Neural cell (in vitro differentiated cells): ENCODE measurements around the gene AFDN. TPM values are rescaled to one million over a fixed set of nuclear protein-coding genes. Genes with fewer than 3 reads are reported as not detected.

Source experiments
- H2AFZ ChIP-seq: fragments of 200-600, 300-800 bp; sonication (generic), shearing (Covaris generic); 2 replicates; pipeline ENCODE4 v1.6.0; 2014; ENCODE audit warnings: low read depth, mild to moderate bottlenecking, antibody characterized with exemption, low read length, moderate library complexity
- H3F3A ChIP-seq: fragments of 200-600 bp; shearing (Covaris generic); 2 replicates; pipeline ENCODE4 v1.6.1; 2016; ENCODE audit warnings: mild to moderate bottlenecking, moderate library complexity, mixed read lengths, antibody characterized with exemption, low read length; ENCODE audit not compliant: insufficient read depth, poor library complexity, severe bottlenecking
- H3K27ac ChIP-seq: fragments of 200-600, 300-800 bp; sonication (generic), shearing (Covaris generic); 2 replicates; pipeline ENCODE4 v1.5.1; 2014; ENCODE audit warnings: mild to moderate bottlenecking, low read length, moderate library complexity
- H3K27me3 ChIP-seq: fragments of 300-800, 200-600 bp; sonication (generic), shearing (Covaris generic); 2 replicates; pipeline ENCODE4 v1.6.0; 2014; ENCODE audit warnings: mild to moderate bottlenecking, low read depth, low read length, moderate library complexity; ENCODE audit not compliant: insufficient read depth
- H3K36me3 ChIP-seq: fragments of 300-800, 200-600 bp; sonication (generic), shearing (Covaris generic); 2 replicates; pipeline ENCODE4 v1.5.1; 2014; ENCODE audit warnings: mild to moderate bottlenecking, antibody characterized with exemption, low read length, moderate library complexity; ENCODE audit not compliant: insufficient read depth
- H3K4me2 ChIP-seq: fragments of 300-800, 200-600 bp; sonication (generic), shearing (Covaris generic); 2 replicates; pipeline ENCODE4 v1.6.0; 2014; ENCODE audit warnings: mild to moderate bottlenecking, low read length
- H3K4me3 ChIP-seq: fragments of 300-800, 200-600 bp; sonication (generic), shearing (Covaris generic); 2 replicates; pipeline ENCODE4 v1.5.1; 2014; ENCODE audit warnings: mild to moderate bottlenecking, low read length, moderate library complexity
- H3K79me2 ChIP-seq: fragments of 200-600 bp; shearing (Covaris generic); replicated peaks from 2 replicates; pipeline ENCODE4 v1.6.0; 2014; ENCODE audit warnings: mild to moderate bottlenecking, low read length, moderate library complexity; ENCODE audit not compliant: insufficient read depth
- H3K9ac ChIP-seq: fragments of 300-800, 200-600 bp; sonication (generic), shearing (Covaris generic); 2 replicates; pipeline ENCODE4 v1.6.1; 2016; ENCODE audit warnings: mild to moderate bottlenecking, low read length, mixed read lengths
- H3K9me2 ChIP-seq: fragments of 200-600 bp; shearing (Covaris generic); 2 replicates; pipeline ENCODE4 v1.6.1; 2016; ENCODE audit warnings: mild to moderate bottlenecking, low read length, mixed read lengths; ENCODE audit not compliant: insufficient read depth
- H3K9me3 ChIP-seq: fragments of 200-600, 300-800 bp; sonication (generic), shearing (Covaris generic); 2 replicates; pipeline ENCODE4 v1.6.1; 2016; ENCODE audit warnings: mild to moderate bottlenecking, mixed run types, low read length, moderate library complexity, mixed read lengths
- H4K20me1 ChIP-seq: fragments of 200-600 bp; shearing (Covaris generic); 2 replicates; pipeline ENCODE4 v1.6.1; 2016; ENCODE audit warnings: mild to moderate bottlenecking, mixed run types; ENCODE audit not compliant: insufficient read depth
- EP300 ChIP-seq: fragments of 450-650 bp; conservative IDR thresholded peaks from 2 replicates; pipeline ENCODE4 v1.6.1; 2014; ENCODE audit warnings: antibody characterized with exemption, mild to moderate bottlenecking, moderate library complexity; ENCODE audit not compliant: poor library complexity, severe bottlenecking
- EZH2 ChIP-seq: fragments of 200-600, 300-800 bp; shearing (Covaris generic), sonication (generic); IDR thresholded peaks from 2 replicates; pipeline ENCODE4 v1.6.1; 2014; ENCODE audit warnings: antibody characterized with exemption, low read length, borderline replicate concordance, mild to moderate bottlenecking; ENCODE audit not compliant: insufficient read depth, poor library complexity, severe bottlenecking
- MXI1 ChIP-seq: fragments of 450-650 bp; conservative IDR thresholded peaks from 2 replicates; pipeline ENCODE4 v1.6.1; 2014; ENCODE audit warnings: antibody characterized with exemption, mild to moderate bottlenecking; ENCODE audit not compliant: poor library complexity, severe bottlenecking
- POLR2AphosphoS5 ChIP-seq: IDR thresholded peaks from 2 replicates; pipeline ENCODE4 v1.6.1; 2012
- RAD21 ChIP-seq: fragments of 450-650 bp; conservative IDR thresholded peaks from 2 replicates; pipeline ENCODE4 v1.6.1; 2014; ENCODE audit warnings: antibody characterized with exemption, mild to moderate bottlenecking, moderate library complexity
- SMC3 ChIP-seq: fragments of 450-650 bp; conservative IDR thresholded peaks from 2 replicates; pipeline ENCODE4 v1.6.1; 2014; ENCODE audit warnings: antibody characterized with exemption, mild to moderate bottlenecking, moderate library complexity; ENCODE audit not compliant: poor library complexity
- TAF1 ChIP-seq: IDR thresholded peaks from 2 replicates; pipeline ENCODE4 v1.6.1; 2012; ENCODE audit warnings: low read depth
- polyA plus RNA-seq: library from polyadenylated mRNA; depleted of rRNA; stranded (reverse); fragments of >200 nt; gene quantifications from 2 replicates; pipeline ENCODE4 v1.2.3, GENCODE V29; 2014
- TF ChIP-seq, protein P1 (sequence below): fragments of 450-650 bp; IDR thresholded peaks from 2 replicates; pipeline ENCODE4 v1.5.1; 2014; ENCODE audit warnings: antibody characterized with exemption, mild to moderate bottlenecking, moderate library complexity; ENCODE audit not compliant: poor library complexity, severe bottlenecking
- TF ChIP-seq, protein P2 (sequence below): IDR thresholded peaks from 2 replicates; pipeline ENCODE4 v1.6.1; 2012; ENCODE audit warnings: borderline replicate concordance

The AFDN gene
- polyA plus RNA-seq, 1 donor from 2014 or later: 193 TPM

GRCh38 chr6:168016176-168016620 is 189.5 kb downstream of the AFDN start:
- Histone ChIP-seq H3K4me2 (no peak overlapping the region), H3K27ac (no peak overlapping the region), H2AFZ (no peak overlapping the region), H3K9ac (no peak overlapping the region), H3K4me3 (no peak overlapping the region), H3K27me3 (no peaks in the 10 kb centered on the region), H4K20me1 (no peaks in the 10 kb centered on the region), H3K9me3 (peaks cover 11% of the 10 kb centered on the region), H3K79me2 (no peaks in the 10 kb centered on the region), H3K9me2 (no peaks in the 10 kb centered on the region), H3F3A (no peaks in the 10 kb centered on the region), H3K36me3 (no peaks in the 10 kb centered on the region)
- TF ChIP-seq, protein P1, sequence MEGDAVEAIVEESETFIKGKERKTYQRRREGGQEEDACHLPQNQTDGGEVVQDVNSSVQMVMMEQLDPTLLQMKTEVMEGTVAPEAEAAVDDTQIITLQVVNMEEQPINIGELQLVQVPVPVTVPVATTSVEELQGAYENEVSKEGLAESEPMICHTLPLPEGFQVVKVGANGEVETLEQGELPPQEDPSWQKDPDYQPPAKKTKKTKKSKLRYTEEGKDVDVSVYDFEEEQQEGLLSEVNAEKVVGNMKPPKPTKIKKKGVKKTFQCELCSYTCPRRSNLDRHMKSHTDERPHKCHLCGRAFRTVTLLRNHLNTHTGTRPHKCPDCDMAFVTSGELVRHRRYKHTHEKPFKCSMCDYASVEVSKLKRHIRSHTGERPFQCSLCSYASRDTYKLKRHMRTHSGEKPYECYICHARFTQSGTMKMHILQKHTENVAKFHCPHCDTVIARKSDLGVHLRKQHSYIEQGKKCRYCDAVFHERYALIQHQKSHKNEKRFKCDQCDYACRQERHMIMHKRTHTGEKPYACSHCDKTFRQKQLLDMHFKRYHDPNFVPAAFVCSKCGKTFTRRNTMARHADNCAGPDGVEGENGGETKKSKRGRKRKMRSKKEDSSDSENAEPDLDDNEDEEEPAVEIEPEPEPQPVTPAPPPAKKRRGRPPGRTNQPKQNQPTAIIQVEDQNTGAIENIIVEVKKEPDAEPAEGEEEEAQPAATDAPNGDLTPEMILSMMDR: no peak
- TF ChIP-seq MXI1 (no peak), EZH2 (no peak), EP300 (no peak), TAF1 (no peak), POLR2AphosphoS5 (no peak), RAD21 (no peak), SMC3 (no peak)
- TF ChIP-seq, protein P2, sequence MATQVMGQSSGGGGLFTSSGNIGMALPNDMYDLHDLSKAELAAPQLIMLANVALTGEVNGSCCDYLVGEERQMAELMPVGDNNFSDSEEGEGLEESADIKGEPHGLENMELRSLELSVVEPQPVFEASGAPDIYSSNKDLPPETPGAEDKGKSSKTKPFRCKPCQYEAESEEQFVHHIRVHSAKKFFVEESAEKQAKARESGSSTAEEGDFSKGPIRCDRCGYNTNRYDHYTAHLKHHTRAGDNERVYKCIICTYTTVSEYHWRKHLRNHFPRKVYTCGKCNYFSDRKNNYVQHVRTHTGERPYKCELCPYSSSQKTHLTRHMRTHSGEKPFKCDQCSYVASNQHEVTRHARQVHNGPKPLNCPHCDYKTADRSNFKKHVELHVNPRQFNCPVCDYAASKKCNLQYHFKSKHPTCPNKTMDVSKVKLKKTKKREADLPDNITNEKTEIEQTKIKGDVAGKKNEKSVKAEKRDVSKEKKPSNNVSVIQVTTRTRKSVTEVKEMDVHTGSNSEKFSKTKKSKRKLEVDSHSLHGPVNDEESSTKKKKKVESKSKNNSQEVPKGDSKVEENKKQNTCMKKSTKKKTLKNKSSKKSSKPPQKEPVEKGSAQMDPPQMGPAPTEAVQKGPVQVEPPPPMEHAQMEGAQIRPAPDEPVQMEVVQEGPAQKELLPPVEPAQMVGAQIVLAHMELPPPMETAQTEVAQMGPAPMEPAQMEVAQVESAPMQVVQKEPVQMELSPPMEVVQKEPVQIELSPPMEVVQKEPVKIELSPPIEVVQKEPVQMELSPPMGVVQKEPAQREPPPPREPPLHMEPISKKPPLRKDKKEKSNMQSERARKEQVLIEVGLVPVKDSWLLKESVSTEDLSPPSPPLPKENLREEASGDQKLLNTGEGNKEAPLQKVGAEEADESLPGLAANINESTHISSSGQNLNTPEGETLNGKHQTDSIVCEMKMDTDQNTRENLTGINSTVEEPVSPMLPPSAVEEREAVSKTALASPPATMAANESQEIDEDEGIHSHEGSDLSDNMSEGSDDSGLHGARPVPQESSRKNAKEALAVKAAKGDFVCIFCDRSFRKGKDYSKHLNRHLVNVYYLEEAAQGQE: no peak

DNA sequence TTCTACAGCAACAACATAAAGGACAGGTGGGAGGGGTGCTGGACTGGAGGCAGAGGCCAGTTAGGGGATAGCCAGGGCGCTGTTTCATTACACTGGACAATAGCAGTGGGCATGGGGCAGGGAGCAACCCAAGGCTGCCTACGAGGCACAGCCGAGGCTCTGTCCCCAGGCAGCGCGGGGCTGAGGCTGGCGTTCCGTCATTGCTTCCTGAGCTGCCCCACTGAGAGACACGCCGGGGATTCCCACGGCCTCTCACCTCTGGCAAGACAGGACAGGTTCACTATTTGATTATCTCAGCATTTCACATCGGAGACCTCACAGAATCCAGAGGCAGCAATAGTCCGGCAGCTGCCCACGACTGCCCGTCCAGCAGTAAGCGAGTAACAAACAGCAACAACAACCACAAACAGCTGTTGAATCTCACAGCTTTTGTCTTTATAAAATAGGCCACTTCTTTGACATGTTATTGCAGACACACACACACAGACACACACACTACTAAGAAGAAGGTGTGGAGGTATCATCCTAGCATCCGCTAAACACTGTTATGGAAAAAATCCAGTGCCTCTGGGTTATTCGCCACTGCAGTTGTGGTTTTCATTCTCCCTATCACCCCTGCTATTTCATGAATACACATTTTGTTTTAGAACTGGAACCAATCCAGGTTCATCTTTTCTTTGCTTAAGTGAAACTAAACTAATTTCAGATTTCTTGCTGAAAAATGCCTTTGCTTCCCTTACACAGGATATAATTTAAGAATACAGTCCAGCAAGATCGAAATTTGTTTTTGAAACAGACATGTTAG is 190.2 kb downstream of the AFDN start:
- Histone ChIP-seq H3K9me3 (peaks cover 6% of the 10 kb centered on the region), H3K27me3 (no peaks in the 10 kb centered on the region), H3K9ac (no peak overlapping the region), H3K4me2 (no peak overlapping the region), H3K9me2 (no peaks in the 10 kb centered on the region), H3K36me3 (no peaks in the 10 kb centered on the region), H4K20me1 (no peaks in the 10 kb centered on the region), H3K79me2 (no peaks in the 10 kb centered on the region), H2AFZ (no peak overlapping the region), H3K4me3 (no peak overlapping the region), H3K27ac (no peak overlapping the region), H3F3A (no peaks in the 10 kb centered on the region)
- TF ChIP-seq, protein P2: no peak
- TF ChIP-seq MXI1: no peak
- TF ChIP-seq, protein P1: no peak
- no peak for TF ChIP-seq RAD21
- no peak for TF ChIP-seq EZH2
- no peak for TF ChIP-seq SMC3
- no peak for TF ChIP-seq EP300
- TF ChIP-seq TAF1: no peak
- TF ChIP-seq POLR2AphosphoS5: no peak
